Measurements from ENCODE around the gene TTLL4. TPM values are rescaled to one million over a fixed set of nuclear protein-coding genes. Genes with fewer than 3 reads are reported as not detected.

Gene TTLL4
- total RNA-seq, 1 donor from 2014 or later = 47.3 TPM

- Mint-ChIP-seq H3K27ac (ENCODE audit: unreplicated experiment) (no peak overlapping the region), H3K36me3 (ENCODE audit: low read depth, unreplicated experiment) (peaks cover 19% of the 10 kb centered on the region), H3K27me3 (ENCODE audit: unreplicated experiment) (peaks cover 4% of the 10 kb centered on the region), H3K4me3 (ENCODE audit: unreplicated experiment) (no peak overlapping the region), H3K4me1 (ENCODE audit: unreplicated experiment) (peaks cover 16% of the 10 kb centered on the region), H3K9me3 (ENCODE audit: unreplicated experiment) (peaks cover 4% of the 10 kb centered on the region)
- no peak for DNase-seq (ENCODE audit: low spot score)
- TF ChIP-seq CTCF (IDR thresholded peaks at IDR 0.05; ENCODE audit: unreplicated experiment) = no peak
Measured at GRCh38 chr2:218722876-218723785, 12.5 kb downstream of the TTLL4 start.

GRCh38 chr2:218726004-218726574, 15.5 kb downstream of the TTLL4 start:
- TF ChIP-seq CTCF (IDR thresholded peaks at IDR 0.05; ENCODE audit: unreplicated experiment) = no peak
- H3K27ac Mint-ChIP-seq (ENCODE audit: unreplicated experiment) = no peak overlapping the region
- no peak for DNase-seq (ENCODE audit: low spot score)
- H3K27me3 Mint-ChIP-seq (ENCODE audit: unreplicated experiment) = peaks cover 4% of the 10 kb centered on the region
- H3K4me1 Mint-ChIP-seq (ENCODE audit: unreplicated experiment) = peaks cover 16% of the 10 kb centered on the region
- H3K36me3 Mint-ChIP-seq (ENCODE audit: low read depth, unreplicated experiment) = peaks cover 13% of the 10 kb centered on the region
- no peak overlapping the region for H3K4me3 Mint-ChIP-seq (ENCODE audit: unreplicated experiment)
- H3K9me3 Mint-ChIP-seq (ENCODE audit: unreplicated experiment) = peaks cover 4% of the 10 kb centered on the region

GRCh38 chr2:218727502-218728165, 17.0 kb downstream of the TTLL4 start:
- Mint-ChIP-seq H3K27ac (ENCODE audit: unreplicated experiment) (no peak overlapping the region), H3K36me3 (ENCODE audit: low read depth, unreplicated experiment) (peaks cover 13% of the 10 kb centered on the region)
- no peak for DNase-seq (ENCODE audit: low spot score)

GRCh38 chr2:218729640-218730039, 19.0 kb downstream of the TTLL4 start:
- peaks cover 4% of the 10 kb centered on the region for H3K9me3 Mint-ChIP-seq (ENCODE audit: unreplicated experiment)
- peak overlapping the region; percentile 59 for H3K4me3 Mint-ChIP-seq (ENCODE audit: unreplicated experiment)
- H3K4me1 Mint-ChIP-seq (ENCODE audit: unreplicated experiment) = peaks cover 20% of the 10 kb centered on the region
- no peak for DNase-seq (ENCODE audit: low spot score)
- H3K36me3 Mint-ChIP-seq (ENCODE audit: low read depth, unreplicated experiment) = peaks cover 18% of the 10 kb centered on the region
- no peak overlapping the region for H3K27ac Mint-ChIP-seq (ENCODE audit: unreplicated experiment)
- peaks cover 1% of the 10 kb centered on the region for H3K27me3 Mint-ChIP-seq (ENCODE audit: unreplicated experiment)
- no peak for TF ChIP-seq CTCF (IDR thresholded peaks at IDR 0.05; ENCODE audit: unreplicated experiment)

More at GRCh38 chr2:218727502-218728165, 17.0 kb downstream of the TTLL4 start:
- peaks cover 1% of the 10 kb centered on the region for H3K27me3 Mint-ChIP-seq (ENCODE audit: unreplicated experiment)
- H3K4me3 Mint-ChIP-seq (ENCODE audit: unreplicated experiment) = peak overlapping the region; percentile 86
- H3K9me3 Mint-ChIP-seq (ENCODE audit: unreplicated experiment) = peaks cover 4% of the 10 kb centered on the region
- no peak for TF ChIP-seq CTCF (IDR thresholded peaks at IDR 0.05; ENCODE audit: unreplicated experiment)
- peaks cover 19% of the 10 kb centered on the region for H3K4me1 Mint-ChIP-seq (ENCODE audit: unreplicated experiment)

Data from endothelial cell (in vitro differentiated cells).